Measurements from ENCODE around the gene FGG.
"Not testable (repeated sequence)": the region's sequence is repeated elsewhere in the genome, so short reads cannot be mapped to it uniquely, and the experiment has no call there.

Gene FGG

GRCh38 chr4:154611833-154612232 is 623 bp downstream of the FGG start:
- no peak for DNase-seq (ENCODE audit: low spot score)

GRCh38 chr4:154610582-154610981 is 1.9 kb downstream of the FGG start:
- DNase-seq (ENCODE audit: low spot score), result no peak

- DNase-seq (ENCODE audit: low spot score), result no peak
Measured at GRCh38 chr4:154609532-154609931, 2.9 kb downstream of the FGG start.

- no peak for DNase-seq (ENCODE audit: low spot score)
Measured at GRCh38 chr4:154608361-154609252, 3.8 kb downstream of the FGG start.

GRCh38 chr4:154606728-154607723 is 5.4 kb downstream of the FGG start:
- DNase-seq (ENCODE audit: low spot score), result no peak

GRCh38 chr4:154604696-154605200 is 7.7 kb downstream of the FGG start:
- DNase-seq (ENCODE audit: low spot score), result no peak

- DNase-seq (ENCODE audit: low spot score), result no peak
Measured at GRCh38 chr4:154603033-154603943, 9.2 kb downstream of the FGG start.

GRCh38 chr4:154602404-154603020 is 9.9 kb downstream of the FGG start:
- no peak for DNase-seq (ENCODE audit: low spot score)

GRCh38 chr4:154597798-154598774 is 14.4 kb downstream of the FGG start:
- DNase-seq (ENCODE audit: low spot score), result no peak

GRCh38 chr4:154597281-154597680 is 15.2 kb downstream of the FGG start:
- DNase-seq (ENCODE audit: low spot score), result not testable (repeated sequence)

- DNase-seq (ENCODE audit: low spot score), result no peak
Measured at GRCh38 chr4:154595807-154596206, 16.6 kb downstream of the FGG start.

GRCh38 chr4:154594343-154594742 is 18.1 kb downstream of the FGG start:
- DNase-seq (ENCODE audit: low spot score), result not testable (repeated sequence)

- no peak for DNase-seq (ENCODE audit: low spot score)
Measured at GRCh38 chr4:154593868-154594267, 18.6 kb downstream of the FGG start.

- no peak for DNase-seq (ENCODE audit: low spot score)
Measured at GRCh38 chr4:154591890-154592289, 20.6 kb downstream of the FGG start.

GRCh38 chr4:154590329-154591006 is 22.0 kb downstream of the FGG start, which contains the start of gene FGA:
Gene FGA, minus strand, starts transcription at chr4:154590742. Its CDS starts 55 bp downstream, at chr4:154590687.
- DNase-seq (ENCODE audit: low spot score), result no peak

GRCh38 chr4:154589296-154590197 is 22.9 kb downstream of the FGG start:
- no peak for DNase-seq (ENCODE audit: low spot score)

GRCh38 chr4:154588198-154588597 is 24.3 kb downstream of the FGG start:
- no peak for DNase-seq (ENCODE audit: low spot score)
